B cell (primary cell): ENCODE results near the gene DCBLD2. TPM values are rescaled to one million over a fixed set of nuclear protein-coding genes. Genes with fewer than 3 reads are reported as not detected.

Source experiments
- ATAC-seq: fragments of 200-7000 bp; cut with Tn5 transposase; one replicate; pipeline ENCODE4 v1.10.0; 2021; ENCODE audit warnings: low read depth, mild to moderate bottlenecking, moderate number of reproducible peaks, moderate library complexity
- CTCF ChIA-PET: fragments of 350-600 bp; sonication (Branson Sonifier 250); formaldehyde crosslinking; loops from one replicate; lab custom pipeline; 2021; ENCODE audit warnings: antibody characterized with exemption, inconsistent platforms; lab: Charles Lee
- POLR2A ChIA-PET: fragments of 350-600 bp; sonication (Branson Sonifier 250); formaldehyde crosslinking; loops from one replicate; lab custom pipeline; 2021; ENCODE audit warnings: antibody characterized with exemption; lab: Charles Lee
- DNase-seq: peaks from one replicate; pipeline ENCODE4 v3.0.0; 2013
- H2AFZ ChIP-seq: 2 replicates; pipeline ENCODE4 v1.6.1; 2012; ENCODE audit warnings: mild to moderate bottlenecking, low read depth, low read length; ENCODE audit not compliant: insufficient read depth, poor library complexity, severe bottlenecking
- H3K27ac ChIP-seq, 2 donors: 1 replicate in 1 of 2; 2 replicates in 1 of 2; pipeline ENCODE4 v1.5.1; 2012 to 2013; ENCODE audit warnings: low read length in 2 of 2, mild to moderate bottlenecking in 2 of 2, moderate library complexity in 1 of 2
- H3K27me3 ChIP-seq, 4 experiments: fragments of 200-600 bp in 1 of 4; sonication (generic) in 1 of 4; replicated peaks in 1 of 4; 1 replicate in 2 of 4; 2 replicates in 2 of 4; pipeline versions ENCODE4 v1.6.1 to v1.7.0; 2013 to 2016; ENCODE audit warnings: low read length in 3 of 4, mild to moderate bottlenecking in 2 of 4, mixed read lengths in 1 of 4, moderate library complexity in 1 of 4; ENCODE audit not compliant: insufficient read depth in 4 of 4, control insufficient read depth in 3 of 4; ENCODE audit errors: control extremely low read depth in 1 of 4
- H3K36me3 ChIP-seq, 2 experiments: replicated peaks in 1 of 2; 1 replicate in 1 of 2; 2 replicates in 1 of 2; pipeline versions ENCODE4 v1.6.1 to v1.7.1; 2013; ENCODE audit warnings: low read length in 1 of 2; ENCODE audit not compliant: insufficient read depth in 2 of 2, control insufficient read depth in 1 of 2; ENCODE audit errors: control extremely low read depth in 1 of 2, extremely low read depth in 1 of 2
- H3K4me1 ChIP-seq, 2 donors: fragments of 200-600 bp in 1 of 2; sonication (generic) in 1 of 2; 1 replicate in 1 of 2; 2 replicates in 1 of 2; pipeline versions ENCODE4 v1.5.1 to v1.6.1; 2013 to 2017; ENCODE audit warnings: low read length in 2 of 2; ENCODE audit not compliant: control insufficient read depth in 2 of 2, insufficient read depth in 2 of 2
- H3K4me2 ChIP-seq: replicated peaks from 2 replicates; pipeline ENCODE3; 2012; ENCODE audit warnings: mild to moderate bottlenecking, low read depth, low read length; ENCODE audit not compliant: poor library complexity, severe bottlenecking
- H3K4me3 ChIP-seq, 5 experiments: fragments of 200-600 bp in 1 of 5; sonication (generic) in 1 of 5; 1 replicate in 3 of 5; 2 replicates in 2 of 5; pipeline versions ENCODE4 v1.5.1 to v1.7.0; 2011 to 2016; ENCODE audit warnings: low read length in 4 of 5, mild to moderate bottlenecking in 4 of 5, low read depth in 2 of 5, control low read depth in 1 of 5, moderate library complexity in 1 of 5; ENCODE audit not compliant: insufficient read depth in 1 of 5; ENCODE audit errors: control extremely low read depth in 1 of 5, extremely low read depth in 1 of 5
- H3K79me2 ChIP-seq: fragments of 200-600 bp; sonication (generic); one replicate; pipeline ENCODE4 v1.6.0; 2016; ENCODE audit warnings: low read length; ENCODE audit not compliant: control insufficient read depth, insufficient read depth
- H3K9ac ChIP-seq: fragments of 200-600 bp; sonication (generic); 2 replicates; pipeline ENCODE4 v1.6.1; 2017; ENCODE audit warnings: mild to moderate bottlenecking, low read length, moderate library complexity
- H3K9me3 ChIP-seq, 3 donors: one replicate each; pipeline versions ENCODE4 v1.6.1 to v1.7.1; 2013; ENCODE audit warnings: low read length in 2 of 3; ENCODE audit not compliant: control insufficient read depth in 2 of 3, insufficient read depth in 1 of 3; ENCODE audit errors: control extremely low read depth in 1 of 3
- H4K20me1 ChIP-seq: 2 replicates; pipeline ENCODE4 v1.6.0; 2012; ENCODE audit warnings: mild to moderate bottlenecking, low read length; ENCODE audit not compliant: insufficient read depth, control insufficient read depth, poor library complexity, severe bottlenecking
- H3K27ac Mint-ChIP-seq: one replicate; pipeline ENCODE4 v1.8.0; 2021; ENCODE audit warnings: mixed read lengths
- H3K27me3 Mint-ChIP-seq: one replicate; pipeline ENCODE4 v1.8.0; 2021; ENCODE audit warnings: mixed read lengths
- H3K4me1 Mint-ChIP-seq: one replicate; pipeline ENCODE4 v1.8.0; 2021; ENCODE audit warnings: mixed read lengths
- H3K4me3 Mint-ChIP-seq: one replicate; pipeline ENCODE4 v1.8.0; 2021; ENCODE audit warnings: mixed read lengths
- H3K9me3 Mint-ChIP-seq: one replicate; pipeline ENCODE4 v1.8.0; 2022; ENCODE audit warnings: mixed read lengths; ENCODE audit not compliant: insufficient read depth
- CTCF ChIP-seq: fragments of 200-600 bp; IDR thresholded peaks from one replicate; pipeline ENCODE4 v1.8.0; 2022; ENCODE audit warnings: antibody characterized with exemption, mild to moderate bottlenecking
- EZH2 ChIP-seq: IDR thresholded peaks from 2 replicates; pipeline ENCODE4 v1.6.1; 2012; ENCODE audit warnings: borderline replicate concordance, low read depth, mild to moderate bottlenecking, moderate library complexity, low read length; ENCODE audit not compliant: insufficient read depth, poor library complexity, severe bottlenecking
- WGBS: methylation state at CpG from one replicate; pipeline ENCODE4 v1.1.5; 2013; ENCODE audit warnings: missing lambda C conversion rate; ENCODE audit not compliant: insufficient coverage; 5-methylcytosine and 5-hydroxymethylcytosine counted together
- intact Hi-C: fragments of 100-400 bp; cut with micrococcal nuclease; formaldehyde crosslinking; loops from one replicate; pipeline ENCODE4 v1.10.0; 2022
- polyA plus RNA-seq: library from polyadenylated mRNA; depleted of rRNA; stranded (reverse); fragments of >200 nt; gene quantifications from 2 replicates; pipeline ENCODE4 v1.2.3, GENCODE V29; 2012
- total RNA-seq, 2 donors: library from RNA; stranded (reverse); fragments of 120-200 nt in 1 of 2; gene quantifications; 1 replicate in 1 of 2; 2 replicates in 1 of 2; pipeline versions ENCODE4 v1.2.3 to v1.2.4, GENCODE V29; 2013 to 2022

Gene DCBLD2
- total and polyA plus RNA-seq, 2 donors (not counting 1 experiment from before 2014, with no cell fraction given) = 0.37 to 3.5 TPM

DNA sequence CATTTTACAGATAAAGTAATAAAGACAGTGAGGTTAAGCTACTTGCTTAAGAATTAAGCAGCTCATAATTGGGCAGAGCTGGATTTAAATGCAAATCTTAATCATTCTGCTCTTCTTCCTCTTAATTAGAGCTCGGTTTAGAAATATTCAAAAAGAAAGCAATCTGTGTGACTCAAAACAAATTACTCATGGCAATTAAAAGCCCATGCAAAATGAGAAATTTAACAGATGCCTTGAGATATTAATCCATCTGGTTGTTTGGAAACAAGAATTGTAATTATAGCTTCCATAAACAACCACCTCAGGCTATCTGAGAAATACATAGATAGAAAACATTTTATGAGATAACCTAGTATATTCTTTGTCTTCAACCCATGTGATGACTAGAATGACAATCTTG is 44.2 kb upstream of the DCBLD2 start:
- TF ChIP-seq CTCF (no peak), EZH2 (no peak)
- no peaks in the 10 kb centered on the region for H3K27me3 Mint-ChIP-seq
- no peak for DNase-seq
- peaks cover 2% of the 10 kb centered on the region for H3K9me3 Mint-ChIP-seq
- no peaks in the 10 kb centered on the region for H3K36me3 ChIP-seq
- ChIA-PET CTCF (no interaction called here), POLR2A (no interaction called here)
- H3K4me1 Mint-ChIP-seq = no peaks in the 10 kb centered on the region
- no peaks in the 10 kb centered on the region for H3K4me1 ChIP-seq
- H3K9ac ChIP-seq = no peak overlapping the region
- no peaks in the 10 kb centered on the region for H3K9me3 ChIP-seq
- H3K27me3 ChIP-seq = no peaks in the 10 kb centered on the region
- H3K4me3 ChIP-seq = no peak overlapping the region
- no peaks in the 10 kb centered on the region for H3K79me2 ChIP-seq
- no CpG with 5 or more reads among the region's 1 CpG for WGBS
- H3K4me3 Mint-ChIP-seq = no peak overlapping the region
- no peak for ATAC-seq
- no peak overlapping the region for H3K27ac ChIP-seq
- H4K20me1 ChIP-seq = no peaks in the 10 kb centered on the region
- intact Hi-C loops = no loop called here
- no peak overlapping the region for H2AFZ ChIP-seq
- H3K27ac Mint-ChIP-seq = no peak overlapping the region
- H3K4me2 ChIP-seq = no peak overlapping the region

DNA sequence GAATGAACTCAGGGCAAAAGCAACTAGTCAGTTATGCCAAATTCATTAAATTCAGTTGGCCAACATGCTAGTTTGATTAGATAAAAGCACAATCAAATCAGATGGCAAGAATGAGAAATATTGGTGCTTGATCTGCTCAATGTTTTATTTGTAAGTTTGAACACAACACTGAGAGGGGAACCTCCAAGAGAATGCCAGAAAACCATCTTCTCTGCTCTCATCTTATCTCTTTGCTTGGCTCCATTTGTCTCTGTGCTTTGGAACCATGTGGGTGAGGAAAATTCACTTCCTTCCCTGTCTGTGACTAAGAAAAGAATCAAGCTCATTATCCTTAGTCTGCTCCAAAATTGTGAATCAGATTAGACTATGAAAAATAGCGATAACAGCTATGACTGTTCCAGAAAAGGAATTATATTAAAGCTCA is 43.6 kb upstream of the DCBLD2 start:
- Histone ChIP-seq H3K4me2 (no peak overlapping the region), H4K20me1 (no peaks in the 10 kb centered on the region), H3K27ac (no peak overlapping the region), H3K9ac (no peak overlapping the region), H3K4me3 (no peak overlapping the region), H3K36me3 (no peaks in the 10 kb centered on the region), H2AFZ (no peak overlapping the region), H3K27me3 (no peaks in the 10 kb centered on the region), H3K79me2 (no peaks in the 10 kb centered on the region), H3K9me3 (no peaks in the 10 kb centered on the region), H3K4me1 (no peaks in the 10 kb centered on the region)
- WGBS = no CpG with 5 or more reads among the region's 1 CpG
- POLR2A ChIA-PET = no interaction called here
- intact Hi-C loops = no loop called here
- H3K4me3 Mint-ChIP-seq = no peak overlapping the region
- TF ChIP-seq EZH2 = no peak
- no peak for TF ChIP-seq CTCF
- DNase-seq = no peak
- peaks cover 2% of the 10 kb centered on the region for H3K9me3 Mint-ChIP-seq
- no peak for ATAC-seq
- no peaks in the 10 kb centered on the region for H3K27me3 Mint-ChIP-seq
- CTCF ChIA-PET = no interaction called here
- no peak overlapping the region for H3K27ac Mint-ChIP-seq
- no peaks in the 10 kb centered on the region for H3K4me1 Mint-ChIP-seq
